GM21576 (cell line): ENCODE results near the gene IGF2BP1.
"Not testable (repeated sequence)": the region's sequence is repeated elsewhere in the genome, so short reads cannot be mapped to it uniquely, and the experiment has no call there.

Experiments used
- ATAC-seq: cut with Tn5 transposase; IDR thresholded peaks from one replicate; pipeline ENCODE4 v1.9.1; 2021; ENCODE audit warnings: mild to moderate bottlenecking, moderate library complexity; ENCODE audit not compliant: unreplicated experiment

The IGF2BP1 gene

GRCh38 chr17:48995304-48995973 is 1.7 kb upstream of the IGF2BP1 start:
- no peak for ATAC-seq

- no peak for ATAC-seq
Observed at GRCh38 chr17:48995974-48996721, 1.0 kb upstream of the IGF2BP1 start.

GRCh38 chr17:48996722-48997102 is 473 bp upstream of the IGF2BP1 start:
- ATAC-seq: no peak

GRCh38 chr17:48997827-48998586 is 822 bp downstream of the IGF2BP1 start:
- ATAC-seq: no peak

- no peak for ATAC-seq
Observed at GRCh38 chr17:48998587-48999440, 1.6 kb downstream of the IGF2BP1 start.

- ATAC-seq: no peak
Observed at GRCh38 chr17:49000943-49001342, 3.8 kb downstream of the IGF2BP1 start.

GRCh38 chr17:49001671-49002070 is 4.5 kb downstream of the IGF2BP1 start:
- no peak for ATAC-seq

- no peak for ATAC-seq
Observed at GRCh38 chr17:49002331-49002730, 5.1 kb downstream of the IGF2BP1 start.

GRCh38 chr17:49002766-49003165 is 5.6 kb downstream of the IGF2BP1 start:
- no peak for ATAC-seq

GRCh38 chr17:49003557-49004511 is 6.6 kb downstream of the IGF2BP1 start:
- ATAC-seq: no peak

- ATAC-seq: no peak
Observed at GRCh38 chr17:49005140-49005539, 8.0 kb downstream of the IGF2BP1 start.

GRCh38 chr17:49008908-49009307 is 11.7 kb downstream of the IGF2BP1 start:
- not testable (repeated sequence) for ATAC-seq

GRCh38 chr17:49012769-49013255 is 15.6 kb downstream of the IGF2BP1 start:
- ATAC-seq: no peak

GRCh38 chr17:49013311-49014213 is 16.4 kb downstream of the IGF2BP1 start:
- ATAC-seq: no peak

GRCh38 chr17:49015179-49015923 is 18.2 kb downstream of the IGF2BP1 start:
- ATAC-seq: no peak

- ATAC-seq: no peak
Observed at GRCh38 chr17:49015924-49016774, 19.0 kb downstream of the IGF2BP1 start.
